Uterus (tissue), 2 donors: ENCODE measurements around the gene BROX.

Experiments
- CTCF ChIP-seq, 4 experiments: fragments of 200-600 bp in 2 of 4; fragments of 450-650 bp in 2 of 4; sonication (generic) in 2 of 4; IDR thresholded peaks; one replicate each; pipeline ENCODE4 v1.5.1; 2016 to 2019; ENCODE audit warnings: antibody characterized with exemption in 4 of 4, mild to moderate bottlenecking in 2 of 4, moderate library complexity in 1 of 4
- POLR2A ChIP-seq, 2 donors: fragments of 450-650 bp; IDR thresholded peaks; one replicate each; pipeline ENCODE4 v1.6.1; 2016; ENCODE audit warnings: antibody characterized with exemption in 2 of 2, mild to moderate bottlenecking in 1 of 2, moderate library complexity in 1 of 2

DNA sequence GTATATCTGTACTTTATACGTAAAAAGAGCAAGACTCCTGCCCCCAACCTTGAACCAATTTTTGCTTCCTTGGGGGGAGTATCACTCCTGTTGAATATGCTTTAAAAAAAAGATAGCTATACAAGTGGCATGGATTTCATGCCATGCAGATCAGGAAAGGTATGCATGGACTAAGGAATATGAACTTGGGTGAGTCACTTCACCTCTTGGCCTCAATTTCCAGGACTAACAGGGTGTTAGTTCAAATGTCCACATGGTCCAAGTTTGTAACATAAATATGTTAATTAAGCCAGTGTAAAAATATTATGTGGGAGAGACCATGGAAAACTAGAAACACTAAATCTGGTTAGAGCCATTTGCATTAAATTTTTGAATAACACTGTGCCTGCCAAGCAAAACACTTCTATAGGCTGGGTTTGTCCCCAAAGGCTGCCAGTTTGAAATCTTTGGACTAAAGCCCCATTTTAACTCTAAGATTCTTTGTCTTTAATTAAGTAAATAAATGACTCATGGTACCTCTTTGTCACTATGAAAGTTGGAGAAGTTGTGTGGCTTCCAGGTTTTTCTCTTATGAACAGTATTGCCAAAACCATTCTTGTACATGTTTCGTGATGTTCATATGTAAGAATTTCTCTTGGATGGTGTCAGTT lies 57.7 kb downstream of the BROX start:
- no peak for TF ChIP-seq CTCF (IDR thresholded peaks at IDR 0.05)
- no peak for TF ChIP-seq POLR2A (IDR thresholded peaks at IDR 0.05)
